Breast epithelium (tissue), 4 donors: Measurements from ENCODE around the gene SORBS2. TPM values are rescaled to one million over a fixed set of nuclear protein-coding genes. Genes with fewer than 3 reads are reported as not detected.

Source experiments
- DNase-seq, 2 donors: peaks; one replicate each; pipeline ENCODE4 v3.0.0-alpha.2; 2019; ENCODE audit warnings: low spot score in 2 of 2
- H3K27ac ChIP-seq, 2 donors: fragments of 200-600 bp; sonication (generic) in 1 of 2; one replicate each; pipeline ENCODE4 v1.5.1; 2016 to 2019; ENCODE audit warnings: mild to moderate bottlenecking in 1 of 2
- H3K27me3 ChIP-seq, 2 donors: fragments of 200-600 bp; sonication (generic) in 1 of 2; one replicate each; pipeline versions ENCODE4 v1.5.1 to v1.6.0; 2017 to 2019; ENCODE audit warnings: control low read depth in 1 of 2, mild to moderate bottlenecking in 1 of 2
- H3K36me3 ChIP-seq: fragments of 200-600 bp; one replicate; pipeline ENCODE4 v1.5.1; 2019
- H3K4me1 ChIP-seq, 2 donors: fragments of 200-600 bp; sonication (generic); one replicate each; pipeline ENCODE4 v1.5.1; 2016 to 2019; ENCODE audit warnings: control low read depth in 1 of 2
- H3K4me3 ChIP-seq, 3 donors: fragments of 200-600 bp; sonication (generic); 1 replicate in 2 of 3; 2 replicates in 1 of 3; pipeline ENCODE4 v1.5.1; 2016 to 2019; ENCODE audit warnings: mild to moderate bottlenecking in 3 of 3, moderate library complexity in 2 of 3
- H3K9me3 ChIP-seq, 2 donors: fragments of 200-600 bp; sonication (generic) in 1 of 2; one replicate each; pipeline ENCODE4 v1.5.1; 2016 to 2019; ENCODE audit warnings: control low read depth in 1 of 2
- POLR2A ChIP-seq: fragments of 450-650 bp; IDR thresholded peaks from one replicate; pipeline ENCODE4 v1.6.1; 2016; ENCODE audit warnings: antibody characterized with exemption, mild to moderate bottlenecking, moderate library complexity
- POLR2AphosphoS5 ChIP-seq, 3 donors: sonication (generic); formaldehyde crosslinking; IDR thresholded peaks; one replicate each; pipeline ENCODE4 v1.6.1; 2017; ENCODE audit warnings: antibody characterized with exemption in 3 of 3
- intact Hi-C: fragments of 100-400 bp; cut with DNase I; formaldehyde crosslinking; loops from one replicate; pipeline ENCODE4 v1.15.1; 2023; ENCODE audit warnings: low total_unique reads
- total RNA-seq, 3 donors: library from RNA; depleted of rRNA; stranded (reverse); fragments of >200 nt; gene quantifications; one replicate each; pipeline ENCODE4 v1.1.0, GENCODE V29; 2016
- TF ChIP-seq, protein P1 (sequence below), 3 donors: fragments of 450-650 bp; IDR thresholded peaks; one replicate each; pipeline ENCODE4 v1.5.1; 2016 to 2017; ENCODE audit warnings: antibody characterized with exemption in 3 of 3, mild to moderate bottlenecking in 3 of 3, moderate library complexity in 3 of 3

SORBS2 gene
- total RNA-seq, 3 donors from 2014 or later = 21.8 to 132 (median 105) TPM

- H3K27me3 ChIP-seq = no peaks in the 10 kb centered on the region
- H3K27ac ChIP-seq = no peak overlapping the region
- no peak for DNase-seq
- intact Hi-C loops = no loop called here
- no peak for TF ChIP-seq POLR2AphosphoS5 (IDR thresholded peaks at IDR 0.05)
- TF ChIP-seq, protein P1, sequence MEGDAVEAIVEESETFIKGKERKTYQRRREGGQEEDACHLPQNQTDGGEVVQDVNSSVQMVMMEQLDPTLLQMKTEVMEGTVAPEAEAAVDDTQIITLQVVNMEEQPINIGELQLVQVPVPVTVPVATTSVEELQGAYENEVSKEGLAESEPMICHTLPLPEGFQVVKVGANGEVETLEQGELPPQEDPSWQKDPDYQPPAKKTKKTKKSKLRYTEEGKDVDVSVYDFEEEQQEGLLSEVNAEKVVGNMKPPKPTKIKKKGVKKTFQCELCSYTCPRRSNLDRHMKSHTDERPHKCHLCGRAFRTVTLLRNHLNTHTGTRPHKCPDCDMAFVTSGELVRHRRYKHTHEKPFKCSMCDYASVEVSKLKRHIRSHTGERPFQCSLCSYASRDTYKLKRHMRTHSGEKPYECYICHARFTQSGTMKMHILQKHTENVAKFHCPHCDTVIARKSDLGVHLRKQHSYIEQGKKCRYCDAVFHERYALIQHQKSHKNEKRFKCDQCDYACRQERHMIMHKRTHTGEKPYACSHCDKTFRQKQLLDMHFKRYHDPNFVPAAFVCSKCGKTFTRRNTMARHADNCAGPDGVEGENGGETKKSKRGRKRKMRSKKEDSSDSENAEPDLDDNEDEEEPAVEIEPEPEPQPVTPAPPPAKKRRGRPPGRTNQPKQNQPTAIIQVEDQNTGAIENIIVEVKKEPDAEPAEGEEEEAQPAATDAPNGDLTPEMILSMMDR (IDR thresholded peaks at IDR 0.05) = no peak
- TF ChIP-seq POLR2A = no peak
- no peaks in the 10 kb centered on the region for H3K4me1 ChIP-seq
- no peaks in the 10 kb centered on the region for H3K9me3 ChIP-seq
- H3K36me3 ChIP-seq = no peaks in the 10 kb centered on the region
- H3K4me3 ChIP-seq = no peak overlapping the region
Observed at GRCh38 chr4:185821029-185821419, 9.0 kb upstream of the SORBS2 start.

- intact Hi-C loops = no loop called here
- Histone ChIP-seq H3K27ac (no peak overlapping the region), H3K27me3 (no peaks in the 10 kb centered on the region), H3K36me3 (no peaks in the 10 kb centered on the region), H3K9me3 (no peaks in the 10 kb centered on the region), H3K4me3 (no peak overlapping the region), H3K4me1 (no peaks in the 10 kb centered on the region)
- TF ChIP-seq POLR2AphosphoS5 (IDR thresholded peaks at IDR 0.05) = no peak
- TF ChIP-seq, protein P1 (IDR thresholded peaks at IDR 0.05) = no peak
- TF ChIP-seq POLR2A = no peak
- no peak for DNase-seq
Observed at GRCh38 chr4:185820146-185821028, 8.4 kb upstream of the SORBS2 start.

DNA sequence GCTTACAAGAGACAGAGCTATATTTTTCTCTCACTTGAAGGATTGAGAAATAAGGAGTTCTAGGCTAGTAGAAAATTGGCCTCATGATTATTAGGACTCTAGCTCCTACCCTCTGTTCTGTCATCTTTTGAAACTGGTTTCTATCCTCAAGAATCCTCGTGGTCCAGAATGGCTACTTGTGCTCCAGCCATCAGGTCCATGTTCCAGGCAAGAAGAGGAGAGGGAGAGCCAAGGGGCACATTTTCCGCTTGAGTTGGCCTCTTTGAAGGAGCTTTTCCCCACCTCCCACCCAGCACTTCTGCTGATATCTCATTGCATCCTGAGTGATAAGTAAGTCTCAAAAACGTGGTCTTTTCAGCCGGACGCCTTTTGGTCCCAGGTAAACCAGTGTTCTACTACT lies 7.2 kb upstream of the SORBS2 start:
- H3K27me3 ChIP-seq = no peaks in the 10 kb centered on the region
- TF ChIP-seq, protein P1 (IDR thresholded peaks at IDR 0.05) = no peak
- intact Hi-C loops = loop anchor here (5.0 kb wide), 1 partner anchor 282 kb away; the partner anchor contains the start of gene PDLIM3
- H3K36me3 ChIP-seq = no peaks in the 10 kb centered on the region
- H3K9me3 ChIP-seq = no peaks in the 10 kb centered on the region
- no peaks in the 10 kb centered on the region for H3K4me1 ChIP-seq
- H3K27ac ChIP-seq = no peak overlapping the region
- H3K4me3 ChIP-seq = no peak overlapping the region
- DNase-seq = no peak

DNA sequence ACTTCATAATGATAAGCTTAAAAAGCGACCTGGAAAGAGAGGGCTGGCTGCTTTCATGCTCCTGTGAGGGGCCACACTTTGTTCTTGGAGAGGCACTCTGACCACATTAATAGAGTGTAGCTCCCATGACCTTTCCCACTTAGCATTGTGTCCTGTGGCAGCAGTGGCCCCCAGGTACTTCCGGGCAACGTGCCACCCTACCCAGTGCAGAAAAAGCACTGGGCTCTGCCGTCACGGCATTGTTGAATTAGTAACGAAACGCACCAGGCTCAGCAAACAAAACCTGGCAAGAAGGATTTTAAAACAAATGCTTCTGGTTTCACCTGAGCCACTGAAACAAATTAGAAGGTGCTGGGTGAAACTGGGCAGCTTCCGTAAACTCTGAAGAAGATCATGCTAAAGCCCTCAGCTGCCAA lies 5.4 kb upstream of the SORBS2 start:
- no peak overlapping the region for H3K4me3 ChIP-seq
- no peaks in the 10 kb centered on the region for H3K9me3 ChIP-seq
- intact Hi-C loops = loop anchor here (5.0 kb wide), 1 partner anchor 280 kb away; the partner anchor contains the start of gene PDLIM3
- peak overlapping the region; percentile 52 to 75 for H3K27ac ChIP-seq
- DNase-seq = peak in 1 of 2 donors; percentile 79
- H3K36me3 ChIP-seq = no peaks in the 10 kb centered on the region
- H3K27me3 ChIP-seq = no peaks in the 10 kb centered on the region
- TF ChIP-seq POLR2A = no peak
- TF ChIP-seq POLR2AphosphoS5 (IDR thresholded peaks at IDR 0.05) = no peak
- TF ChIP-seq, protein P1 (IDR thresholded peaks at IDR 0.05) = no peak
- no peaks in the 10 kb centered on the region for H3K4me1 ChIP-seq

- no peaks in the 10 kb centered on the region for H3K27me3 ChIP-seq
- no peak overlapping the region for H3K27ac ChIP-seq
Observed at GRCh38 chr4:185813133-185813532, 1.1 kb upstream of the SORBS2 start.

More at GRCh38 chr4:185813133-185813532, 1.1 kb upstream of the SORBS2 start:
- intact Hi-C loops = no loop called here
- no peak for DNase-seq
- TF ChIP-seq, protein P1 (IDR thresholded peaks at IDR 0.05) = no peak
- TF ChIP-seq POLR2A (no peak), POLR2AphosphoS5 (IDR thresholded peaks at IDR 0.05) (no peak)
- Histone ChIP-seq H3K4me3 (no peak overlapping the region), H3K36me3 (no peaks in the 10 kb centered on the region), H3K9me3 (no peaks in the 10 kb centered on the region), H3K4me1 (no peaks in the 10 kb centered on the region)
